C4-2B (cell line): Measurements from ENCODE around the gene EVA1B.

Source experiments
- CTCF ChIP-seq: fragments of 450-650 bp; conservative IDR thresholded peaks from 2 replicates; pipeline ENCODE4 v1.5.1; 2017; ENCODE audit warnings: mild to moderate bottlenecking
- ZFX ChIP-seq: fragments of 450-650 bp; IDR thresholded peaks from 2 replicates; pipeline ENCODE4 v1.6.1; 2017

- no peak for TF ChIP-seq CTCF
- TF ChIP-seq ZFX = no peak
Observed at GRCh38 chr1:36295390-36295789, 28.1 kb downstream of the EVA1B start.
